Neuronal stem cell (in vitro differentiated cells): Measurements from ENCODE around the gene RANBP1.

Source experiments
- DNase-seq: peaks from one replicate; pipeline ENCODE4 v3.0.0-alpha.2; 2013; ENCODE audit warnings: low spot score
- H2AFZ ChIP-seq: one replicate; pipeline ENCODE4 v1.6.1; 2013; ENCODE audit warnings: mild to moderate bottlenecking, low read length, inconsistent platforms
- H2AK5ac ChIP-seq: 2 replicates; pipeline ENCODE4 v1.6.1; 2013; ENCODE audit warnings: low read depth, mild to moderate bottlenecking, inconsistent platforms, low read length, moderate library complexity, mixed read lengths
- H2BK120ac ChIP-seq: 2 replicates; pipeline ENCODE4 v1.6.1; 2013; ENCODE audit warnings: low read depth, mild to moderate bottlenecking, inconsistent platforms, low read length, moderate library complexity, mixed read lengths
- H2BK12ac ChIP-seq: one replicate; pipeline ENCODE4 v1.6.1; 2013; ENCODE audit warnings: low read length, inconsistent platforms
- H2BK15ac ChIP-seq: 2 replicates; pipeline ENCODE4 v1.6.1; 2013; ENCODE audit warnings: mild to moderate bottlenecking, low read length, inconsistent platforms, mixed read lengths
- H2BK5ac ChIP-seq: one replicate; pipeline ENCODE4 v1.6.1; 2013; ENCODE audit warnings: inconsistent platforms, mild to moderate bottlenecking, low read length, moderate library complexity
- H3K14ac ChIP-seq: one replicate; pipeline ENCODE4 v1.6.1; 2013; ENCODE audit warnings: low read length, inconsistent platforms
- H3K18ac ChIP-seq: 2 replicates; pipeline ENCODE4 v1.6.1; 2013; ENCODE audit warnings: low read length, inconsistent platforms
- H3K23ac ChIP-seq: 2 replicates; pipeline ENCODE4 v1.6.1; 2013; ENCODE audit warnings: low read depth, mild to moderate bottlenecking, mixed read lengths, low read length, inconsistent platforms; ENCODE audit not compliant: poor library complexity
- H3K27ac ChIP-seq: replicated peaks from 3 replicates; pipeline ENCODE4 v1.5.1; 2013; ENCODE audit warnings: low read length, inconsistent platforms
- H3K27me3 ChIP-seq, 3 experiments: 2 replicates each; pipeline ENCODE4 v1.6.1; 2013; ENCODE audit warnings: low read length in 3 of 3, mild to moderate bottlenecking in 2 of 3, inconsistent platforms in 1 of 3, low read depth in 1 of 3, mixed read lengths in 1 of 3, moderate library complexity in 1 of 3; ENCODE audit not compliant: control insufficient read depth in 3 of 3, insufficient read depth in 3 of 3
- H3K36me3 ChIP-seq, 2 donors: replicated peaks in 1 of 2; 2 replicates each; pipeline ENCODE4 v1.6.1; 2013; ENCODE audit warnings: low read length in 2 of 2; ENCODE audit not compliant: control insufficient read depth in 2 of 2, insufficient read depth in 2 of 2
- H3K4ac ChIP-seq: 2 replicates; pipeline ENCODE4 v1.6.1; 2013; ENCODE audit warnings: inconsistent platforms, mild to moderate bottlenecking, low read length, moderate library complexity
- H3K4me1 ChIP-seq, 2 donors: 1 replicate in 1 of 2; 2 replicates in 1 of 2; pipeline ENCODE4 v1.6.1; 2013; ENCODE audit warnings: low read length in 2 of 2, low read depth in 1 of 2; ENCODE audit not compliant: control insufficient read depth in 2 of 2, insufficient read depth in 1 of 2
- H3K4me2 ChIP-seq: one replicate; pipeline ENCODE4 v1.6.1; 2013; ENCODE audit warnings: mild to moderate bottlenecking, low read length, inconsistent platforms; ENCODE audit not compliant: insufficient read depth, poor library complexity, severe bottlenecking
- H3K4me3 ChIP-seq, 2 donors: 2 replicates each; pipeline ENCODE4 v1.5.1; 2013; ENCODE audit warnings: low read length in 2 of 2, mild to moderate bottlenecking in 2 of 2, inconsistent platforms in 1 of 2, moderate library complexity in 1 of 2
- H3K79me1 ChIP-seq: one replicate; pipeline ENCODE4 v1.6.1; 2013; ENCODE audit warnings: low read depth, mild to moderate bottlenecking, inconsistent platforms, low read length, moderate library complexity
- H3K9ac ChIP-seq: one replicate; pipeline ENCODE4 v1.6.1; 2013; ENCODE audit warnings: mild to moderate bottlenecking, low read depth, low read length, inconsistent platforms; ENCODE audit not compliant: poor library complexity
- H3K9me3 ChIP-seq, 2 donors: replicated peaks in 1 of 2; 2 replicates each; pipeline versions ENCODE3 to v1.6.1; 2013; ENCODE audit warnings: low read length in 2 of 2, mild to moderate bottlenecking in 2 of 2, inconsistent platforms in 1 of 2, low read depth in 1 of 2, mixed read lengths in 1 of 2, moderate library complexity in 1 of 2; ENCODE audit not compliant: control insufficient read depth in 2 of 2, insufficient read depth in 1 of 2
- H4K8ac ChIP-seq: one replicate; pipeline ENCODE4 v1.6.1; 2013; ENCODE audit warnings: low read depth, mild to moderate bottlenecking, inconsistent platforms, low read length, moderate library complexity
- H4K91ac ChIP-seq: one replicate; pipeline ENCODE4 v1.6.1; 2013; ENCODE audit warnings: low read length, low read depth, mild to moderate bottlenecking, inconsistent platforms; ENCODE audit not compliant: poor library complexity
- WGBS, 2 donors: extraction: QIAGEN DNeasy Blood & Tissue Kit; methylation state at CpG; one replicate each; pipeline ENCODE4 v1.1.7; 2013; ENCODE audit warnings: missing lambda C conversion rate in 2 of 2, mixed read lengths in 1 of 2; ENCODE audit not compliant: insufficient read length in 2 of 2, insufficient replicate concordance in 1 of 2; ENCODE audit errors: extremely low coverage in 2 of 2; 5-methylcytosine and 5-hydroxymethylcytosine counted together

The RANBP1 gene

GRCh38 chr22:20118300-20119020 lies 2.6 kb downstream of the RANBP1 start:
- Histone ChIP-seq H3K27ac (no peak overlapping the region), H3K36me3 (peaks cover 51 to 76% of the 10 kb centered on the region in 2 donors)

DNA sequence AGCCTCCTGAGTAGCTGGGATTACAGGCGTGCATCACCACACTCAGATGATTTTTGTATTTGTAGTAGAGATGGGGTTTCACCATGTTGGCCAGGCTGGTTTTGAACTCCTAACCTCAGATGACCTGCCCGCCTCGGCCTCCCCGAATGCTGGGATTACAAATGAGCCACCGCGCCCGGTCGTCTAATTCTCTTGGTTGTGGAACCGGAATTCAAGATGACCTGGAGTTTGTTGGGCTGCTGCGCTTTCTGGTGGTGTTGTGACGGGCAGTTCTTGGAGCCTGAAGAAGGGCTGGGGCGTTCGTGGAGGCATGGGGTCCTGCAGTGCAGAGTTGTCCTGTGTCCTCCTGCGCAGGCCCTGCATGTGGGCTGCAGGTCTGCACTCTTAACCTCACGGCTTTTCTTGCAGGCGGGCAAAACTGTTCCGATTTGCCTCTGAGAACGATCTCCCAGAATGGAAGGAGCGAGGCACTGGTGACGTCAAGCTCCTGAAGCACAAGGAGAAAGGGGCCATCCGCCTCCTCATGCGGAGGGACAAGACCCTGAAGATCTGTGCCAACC lies 6.0 kb downstream of the RANBP1 start:
- Histone ChIP-seq H3K4ac (no peak overlapping the region), H3K4me3 (no peak overlapping the region), H2AFZ (no peak overlapping the region), H2BK12ac (no peak overlapping the region), H3K14ac (no peak overlapping the region), H4K91ac (no peak overlapping the region), H4K8ac (no peak overlapping the region), H3K9me3 (no peaks in the 10 kb centered on the region), H3K18ac (no peak overlapping the region), H3K9ac (no peak overlapping the region), H3K27me3 (peaks cover 0 to 1% (median 0%) of the 10 kb centered on the region in 3 experiments), H3K4me1 (peaks cover 8 to 11% of the 10 kb centered on the region in 2 donors), H2BK15ac (no peak overlapping the region), H3K4me2 (no peak overlapping the region), H3K27ac (no peak overlapping the region), H3K23ac (peak overlapping the region; percentile 55), H3K79me1 (peaks cover 31% of the 10 kb centered on the region), H2BK5ac (no peak overlapping the region), H2BK120ac (no peak overlapping the region), H2AK5ac (no peak overlapping the region), H3K36me3 (peaks cover 57 to 83% of the 10 kb centered on the region in 2 donors)
- WGBS, 2 donors, result no CpG with 5 or more reads among the region's 22 CpGs
- no peak for DNase-seq

More at GRCh38 chr22:20118300-20119020, 2.6 kb downstream of the RANBP1 start:
- no peak overlapping the region for H4K91ac ChIP-seq
- no peak overlapping the region for H2BK15ac ChIP-seq
- H3K4ac ChIP-seq, result no peak overlapping the region
- H2BK5ac ChIP-seq, result no peak overlapping the region
- no peak overlapping the region for H3K18ac ChIP-seq
- peaks cover 12 to 14% of the 10 kb centered on the region in 2 donors for H3K4me1 ChIP-seq
- H3K4me2 ChIP-seq, result peak overlapping the region; percentile 73
- WGBS, 2 donors, result no CpG with 5 or more reads among the region's 8 CpGs
- no peak for DNase-seq
- H3K27me3 ChIP-seq, result no peaks in the 10 kb centered on the region
- H4K8ac ChIP-seq, result no peak overlapping the region
- H3K4me3 ChIP-seq, result peak overlapping the region; percentile 90 to 91
- no peak overlapping the region for H2AFZ ChIP-seq
- no peak overlapping the region for H3K14ac ChIP-seq
- H3K9ac ChIP-seq, result peak overlapping the region; percentile 17
- no peak overlapping the region for H3K23ac ChIP-seq
- H2BK12ac ChIP-seq, result no peak overlapping the region
- no peak overlapping the region for H2AK5ac ChIP-seq
- H3K79me1 ChIP-seq, result peaks cover 42% of the 10 kb centered on the region
- no peak overlapping the region for H2BK120ac ChIP-seq
- H3K9me3 ChIP-seq, result no peaks in the 10 kb centered on the region

DNA sequence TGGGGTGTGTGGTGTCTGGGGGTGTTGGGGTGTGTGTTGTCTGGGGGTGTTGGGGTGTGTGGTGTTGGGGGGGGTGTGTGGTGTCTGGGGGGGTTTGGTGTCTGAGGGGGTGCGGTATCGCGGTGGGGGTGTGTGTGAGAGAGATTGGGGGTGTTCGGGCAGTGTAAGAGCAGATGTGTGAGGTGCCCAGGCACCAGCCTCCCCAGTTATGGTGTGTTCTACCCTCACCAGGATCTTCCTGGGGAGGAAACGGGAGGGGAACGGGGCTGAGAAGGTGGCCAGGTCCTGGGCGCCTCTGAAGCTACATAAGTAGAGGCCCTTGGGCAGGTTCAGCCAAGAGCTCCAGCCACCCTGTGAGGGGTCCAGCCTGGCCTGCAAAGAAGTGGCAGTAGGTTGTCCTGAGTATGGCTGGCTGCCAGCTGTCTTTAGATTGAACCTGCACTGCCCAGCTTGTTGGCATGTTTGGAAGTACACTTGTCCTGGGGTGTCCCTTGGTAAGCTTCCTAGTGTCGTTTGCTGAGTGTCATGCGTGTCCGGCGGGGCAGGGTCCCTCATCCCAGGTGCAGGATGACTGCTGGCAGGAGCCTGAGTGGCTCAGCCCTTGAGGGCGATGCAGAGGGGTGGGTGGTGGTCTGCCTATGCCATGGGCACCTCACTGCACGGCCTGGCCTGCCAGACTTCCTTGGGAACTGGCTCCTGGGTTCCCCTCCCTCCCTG lies 7.6 kb downstream of the RANBP1 start:
- Histone ChIP-seq H2BK120ac (no peak overlapping the region), H3K14ac (peak overlapping the region; percentile 50), H3K79me1 (peaks cover 28% of the 10 kb centered on the region), H3K27ac (no peak overlapping the region), H3K23ac (peak overlapping the region; percentile 92), H2AFZ (no peak overlapping the region), H3K9ac (no peak overlapping the region), H4K91ac (peak overlapping the region; percentile 27), H2BK12ac (peak overlapping the region; percentile 6), H2AK5ac (no peak overlapping the region), H4K8ac (no peak overlapping the region), H3K18ac (peak overlapping the region; percentile 45), H3K4me1 (peaks cover 7 to 11% of the 10 kb centered on the region in 2 donors), H3K9me3 (peaks cover 0 to 2% of the 10 kb centered on the region in 2 donors), H2BK15ac (no peak overlapping the region), H3K4ac (no peak overlapping the region), H3K4me3 (no peak overlapping the region), H3K27me3 (peaks cover 0 to 1% (median 0%) of the 10 kb centered on the region in 3 experiments), H3K36me3 (peaks cover 67 to 96% of the 10 kb centered on the region in 2 donors), H2BK5ac (peak overlapping the region; percentile 59), H3K4me2 (no peak overlapping the region)
- DNase-seq, result no peak
- WGBS, 2 donors, result 100% methylated on average over 4 of the region's 13 CpGs; no CpG with 5 or more reads in 1 of the 2 donors
